Measurements from ENCODE around the gene PCDHGA5.

PCDHGA5 gene

GRCh38 chr5:141354900-141355469 is 9.0 kb upstream of the PCDHGA5 start, which contains the start of gene PCDHGA4:
PCDHGA4 (plus strand) TSS chr5:141355021; CDS start chr5:141355108, 87 bp downstream.
- DNase-seq (ENCODE audit: low read depth, low spot score), result no peak
- peak; percentile 43 for TF ChIP-seq CTCF (IDR thresholded peaks at IDR 0.05; ENCODE audit: low read depth, low read length)
- in situ Hi-C loops (cut with HindIII; ENCODE audit: low sequenced_read_pairs), result no loop called here
- peak within 1 kb of the TSS; percentile 35 for H3K4me3 ChIP-seq (ENCODE audit: low read depth, low read length)

GRCh38 chr5:141355641-141356040 is 8.3 kb upstream of the PCDHGA5 start:
- no peak for DNase-seq (ENCODE audit: low read depth, low spot score)
- in situ Hi-C loops (cut with HindIII; ENCODE audit: low sequenced_read_pairs), result no loop called here
- H3K4me3 ChIP-seq (ENCODE audit: low read depth, low read length), result peak overlapping the region; percentile 35
- no peak for TF ChIP-seq CTCF (IDR thresholded peaks at IDR 0.05; ENCODE audit: low read depth, low read length)

GRCh38 chr5:141356133-141356532 is 7.8 kb upstream of the PCDHGA5 start:
- in situ Hi-C loops (cut with HindIII; ENCODE audit: low sequenced_read_pairs), result no loop called here
- H3K4me3 ChIP-seq (ENCODE audit: low read depth, low read length), result no peak overlapping the region
- TF ChIP-seq CTCF (IDR thresholded peaks at IDR 0.05; ENCODE audit: low read depth, low read length), result no peak
- no peak for DNase-seq (ENCODE audit: low read depth, low spot score)

GRCh38 chr5:141356950-141357349 is 7.0 kb upstream of the PCDHGA5 start:
- DNase-seq (ENCODE audit: low read depth, low spot score), result no peak
- no peak overlapping the region for H3K4me3 ChIP-seq (ENCODE audit: low read depth, low read length)
- no peak for TF ChIP-seq CTCF (IDR thresholded peaks at IDR 0.05; ENCODE audit: low read depth, low read length)
- in situ Hi-C loops (cut with HindIII; ENCODE audit: low sequenced_read_pairs), result no loop called here

- in situ Hi-C loops (cut with HindIII; ENCODE audit: low sequenced_read_pairs), result no loop called here
- peak within 1 kb of the TSS; percentile 32 for H3K4me3 ChIP-seq (ENCODE audit: low read depth, low read length)
- peak; percentile 38 for TF ChIP-seq CTCF (IDR thresholded peaks at IDR 0.05; ENCODE audit: low read depth, low read length)
- DNase-seq (ENCODE audit: low read depth, low spot score), result peak; percentile 33
Measured at GRCh38 chr5:141359790-141360426, 4.1 kb upstream of the PCDHGA5 start, which contains the start of gene PCDHGB2. PCDHGB2 (plus strand) TSS chr5:141359994; CDS start chr5:141360136, 142 bp downstream.

GRCh38 chr5:141360685-141361084 is 3.3 kb upstream of the PCDHGA5 start:
- no peak for DNase-seq (ENCODE audit: low read depth, low spot score)
- no peak overlapping the region for H3K4me3 ChIP-seq (ENCODE audit: low read depth, low read length)
- in situ Hi-C loops (cut with HindIII; ENCODE audit: low sequenced_read_pairs), result no loop called here
- TF ChIP-seq CTCF (IDR thresholded peaks at IDR 0.05; ENCODE audit: low read depth, low read length), result no peak
